Dendritic cell treated with granulocyte-macrophage colony-stimulating factor and Interleukin-4, amounts not matched to agents 40 ng/mL and 50 ng/mL, for 4 days (primary cell): ENCODE results near the gene POLE3.

Experiments used
- H3K27ac Mint-ChIP-seq: one replicate; pipeline ENCODE4 v1.8.0; 2022; ENCODE audit warnings: mild to moderate bottlenecking, mixed read lengths
- H3K27me3 Mint-ChIP-seq: one replicate; pipeline ENCODE4 v1.8.0; 2022; ENCODE audit warnings: mild to moderate bottlenecking, mixed read lengths
- H3K36me3 Mint-ChIP-seq: one replicate; pipeline ENCODE4 v1.8.0; 2022; ENCODE audit warnings: low read depth, mixed read lengths
- H3K4me1 Mint-ChIP-seq: one replicate; pipeline ENCODE4 v1.8.0; 2022; ENCODE audit warnings: low read depth, mixed read lengths
- H3K4me3 Mint-ChIP-seq: one replicate; pipeline ENCODE4 v1.8.0; 2022; ENCODE audit warnings: mild to moderate bottlenecking, moderate library complexity, mixed read lengths
- H3K9me3 Mint-ChIP-seq: one replicate; pipeline ENCODE4 v1.8.0; 2022; ENCODE audit warnings: mixed read lengths
- intact Hi-C: fragments of 100-400 bp; cut with micrococcal nuclease; formaldehyde crosslinking; loops from one replicate; pipeline ENCODE4 v1.15.0; 2022

The POLE3 gene

DNA sequence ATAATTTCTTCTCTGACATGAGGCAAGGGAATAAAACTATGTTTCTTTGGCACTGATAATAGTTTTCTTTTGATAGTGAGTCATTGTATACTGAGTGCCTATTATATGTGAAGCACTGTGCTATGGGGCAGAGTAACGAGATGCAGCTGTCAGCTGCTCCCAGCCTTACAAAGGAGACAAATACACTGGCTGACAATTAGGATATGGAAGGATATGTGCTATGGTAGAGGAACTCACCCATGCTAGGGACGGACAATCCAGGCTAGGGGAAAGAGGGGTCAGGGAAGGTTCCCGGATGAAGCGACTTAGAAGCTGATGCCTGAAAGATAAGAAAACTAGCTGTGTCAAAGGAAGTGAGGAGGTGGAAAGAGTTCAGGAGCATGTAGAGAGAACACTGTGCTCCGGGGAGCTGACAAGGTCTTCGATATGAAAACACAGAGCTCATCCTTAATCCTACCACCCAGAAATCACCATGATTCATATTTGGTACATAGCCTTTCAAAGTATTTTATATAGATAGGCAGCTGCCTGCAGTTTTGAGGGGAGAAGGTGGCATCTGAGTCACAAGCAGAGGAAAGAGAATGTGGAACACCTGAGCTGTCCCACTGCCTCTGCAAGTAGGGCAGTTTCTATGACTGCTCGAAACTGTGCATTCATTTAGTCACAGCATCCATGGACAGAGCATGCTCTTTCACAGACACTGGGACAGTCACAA is 49.0 kb downstream of the POLE3 start:
- intact Hi-C loops = no loop called here
- H3K27ac Mint-ChIP-seq = no peak overlapping the region
- H3K4me3 Mint-ChIP-seq = no peak overlapping the region
- H3K36me3 Mint-ChIP-seq = no peaks in the 10 kb centered on the region
- H3K9me3 Mint-ChIP-seq = no peaks in the 10 kb centered on the region
- H3K27me3 Mint-ChIP-seq = no peaks in the 10 kb centered on the region
- peaks cover 13% of the 10 kb centered on the region for H3K4me1 Mint-ChIP-seq

DNA sequence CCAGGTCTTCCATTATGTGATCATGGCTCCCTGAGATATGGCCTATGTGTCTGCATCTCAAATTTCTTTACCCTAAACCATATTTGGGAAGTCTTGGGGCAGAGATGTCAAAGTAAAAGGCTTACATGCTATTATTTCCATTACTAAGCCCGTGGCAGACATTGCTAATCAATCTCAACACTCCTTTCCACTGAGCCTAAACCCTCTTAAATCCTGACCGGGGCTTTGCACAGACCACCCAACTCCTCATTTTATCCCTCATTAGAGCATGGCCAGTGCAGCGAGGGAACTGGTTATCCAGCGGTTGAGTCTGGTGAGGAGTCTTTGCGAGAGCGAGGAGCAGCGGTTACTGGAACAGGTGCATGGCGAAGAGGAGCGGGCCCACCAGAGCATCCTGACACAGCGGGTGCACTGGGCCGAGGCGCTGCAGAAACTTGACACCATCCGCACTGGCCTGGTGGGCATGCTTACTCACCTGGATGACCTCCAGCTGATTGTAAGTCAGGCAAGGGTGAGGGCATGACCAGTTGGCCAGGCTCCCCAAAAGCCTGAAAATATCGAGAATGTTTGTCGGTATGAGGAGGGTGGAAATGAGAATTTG is 50.1 kb downstream of the POLE3 start:
- H3K27ac Mint-ChIP-seq = no peak overlapping the region
- H3K36me3 Mint-ChIP-seq = no peaks in the 10 kb centered on the region
- H3K27me3 Mint-ChIP-seq = no peaks in the 10 kb centered on the region
- no peaks in the 10 kb centered on the region for H3K9me3 Mint-ChIP-seq
- intact Hi-C loops = no loop called here
- no peak overlapping the region for H3K4me3 Mint-ChIP-seq
- peaks cover 3% of the 10 kb centered on the region for H3K4me1 Mint-ChIP-seq

DNA sequence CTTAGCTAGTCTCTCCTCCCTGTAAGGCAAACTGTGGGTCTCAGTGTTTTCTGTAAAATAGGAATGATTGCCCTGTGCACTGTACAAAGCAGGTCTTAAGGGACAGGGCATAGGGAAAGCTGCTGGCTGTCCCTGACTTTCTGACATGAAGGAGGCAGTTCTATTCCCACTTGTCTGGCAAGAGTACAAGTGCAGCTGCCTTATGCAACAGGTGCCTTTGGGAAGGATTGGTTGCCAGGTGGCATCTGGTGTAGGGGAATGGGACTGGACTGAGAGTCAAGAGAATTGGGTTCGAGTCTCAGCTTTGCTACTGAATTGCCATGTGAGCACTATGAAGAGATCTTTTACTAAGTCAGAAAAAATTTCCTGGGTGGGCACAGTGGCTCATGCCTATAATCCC is 51.1 kb downstream of the POLE3 start:
- no peaks in the 10 kb centered on the region for H3K9me3 Mint-ChIP-seq
- intact Hi-C loops = no loop called here
- no peaks in the 10 kb centered on the region for H3K27me3 Mint-ChIP-seq
- H3K4me3 Mint-ChIP-seq = no peak overlapping the region
- no peak overlapping the region for H3K27ac Mint-ChIP-seq
- H3K4me1 Mint-ChIP-seq = no peaks in the 10 kb centered on the region
- H3K36me3 Mint-ChIP-seq = no peaks in the 10 kb centered on the region
